Stimulated activated CD4-positive, alpha-beta T cell treated with anti-CD3 and anti-CD28 coated beads, Interleukin-4, amount 100 ng/mL, for 48 hours (primary cell): Measurements from ENCODE around the gene MARCHF5.
"Not testable (repeated sequence)": the region's sequence is repeated elsewhere in the genome, so short reads cannot be mapped to it uniquely, and the experiment has no call there.

Experiments
- DNase-seq, 2 donors: peaks; one replicate each; pipeline ENCODE4 v3.0.0-alpha.2; 2020; ENCODE audit warnings: low read depth in 2 of 2

MARCHF5 gene

GRCh38 chr10:92387289-92387940 lies 96.4 kb downstream of the MARCHF5 start:
- no peak for DNase-seq

- not testable (repeated sequence) for DNase-seq
These were observed 102.2 kb downstream of the MARCHF5 start for GRCh38 chr10:92393173-92393572.

- no peak for DNase-seq
These were observed 104.3 kb downstream of the MARCHF5 start for GRCh38 chr10:92395271-92395670.

GRCh38 chr10:92402234-92402633 lies 111.3 kb downstream of the MARCHF5 start:
- DNase-seq = not testable (repeated sequence)
